ENCODE data around the gene THAP7.

GRCh38 chr22:20975541-20976290 is 26.2 kb downstream of the THAP7 start:
- TF ChIP-seq ESRRA (CRISPR knock-in tag; IDR thresholded peaks at IDR 0.05; ENCODE audit: borderline replicate concordance) (no peak), NFE2L1 (CRISPR knock-in tag; IDR thresholded peaks at IDR 0.05) (no peak), CTCF (IDR thresholded peaks at IDR 0.05) (no peak), NR2C2 (CRISPR knock-in tag; IDR thresholded peaks at IDR 0.05) (no peak)

Data from WTC11 (cell line).